Amniotic epithelial cell (primary cell): ENCODE data around the gene GRPEL1.

Experiments
- DNase-seq: peaks from one replicate; pipeline ENCODE4 v3.0.0-alpha.2; 2010; ENCODE audit warnings: low read depth

Gene GRPEL1

DNA sequence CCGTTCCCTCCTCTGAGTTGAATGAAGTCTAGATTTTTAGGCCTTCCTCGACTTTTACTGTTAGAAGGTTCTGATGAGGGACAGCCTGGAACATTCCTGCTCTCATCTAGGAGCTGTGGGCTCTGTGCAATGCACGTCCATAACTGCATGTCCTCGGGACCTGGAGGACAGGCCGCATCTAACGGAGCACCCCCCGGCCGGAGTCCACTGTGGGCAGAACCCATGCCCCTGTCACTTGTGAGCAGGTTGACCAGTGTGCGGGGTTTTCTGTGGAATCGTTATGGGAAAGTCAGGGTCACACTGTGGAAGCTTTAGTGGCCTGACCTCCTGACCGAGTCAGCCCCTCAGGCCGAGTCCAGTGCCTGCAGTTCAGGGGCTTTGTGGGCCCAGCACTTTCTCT lies 44.0 kb downstream of the GRPEL1 start:
- no peak for DNase-seq

DNA sequence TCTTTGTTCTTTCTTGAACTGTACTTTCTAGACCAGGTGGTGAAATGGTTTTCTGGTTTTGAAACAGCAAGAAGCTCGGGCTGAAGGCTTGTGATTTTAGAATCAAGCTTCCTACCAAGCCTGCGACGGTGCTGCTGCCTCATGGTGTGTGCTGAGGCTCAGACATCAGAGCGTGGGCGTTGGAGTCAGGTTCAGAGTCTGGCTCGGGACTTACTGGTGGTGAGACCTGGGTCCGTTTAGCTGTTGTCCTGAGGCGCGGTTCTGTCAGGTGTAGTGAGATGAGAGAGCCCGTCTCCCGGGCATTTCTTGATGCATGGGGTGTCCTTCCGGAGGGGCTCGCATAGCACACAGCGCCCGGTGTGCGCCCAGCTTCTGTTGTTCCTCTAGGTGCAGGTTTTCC lies 44.4 kb downstream of the GRPEL1 start:
- DNase-seq, result no peak

DNA sequence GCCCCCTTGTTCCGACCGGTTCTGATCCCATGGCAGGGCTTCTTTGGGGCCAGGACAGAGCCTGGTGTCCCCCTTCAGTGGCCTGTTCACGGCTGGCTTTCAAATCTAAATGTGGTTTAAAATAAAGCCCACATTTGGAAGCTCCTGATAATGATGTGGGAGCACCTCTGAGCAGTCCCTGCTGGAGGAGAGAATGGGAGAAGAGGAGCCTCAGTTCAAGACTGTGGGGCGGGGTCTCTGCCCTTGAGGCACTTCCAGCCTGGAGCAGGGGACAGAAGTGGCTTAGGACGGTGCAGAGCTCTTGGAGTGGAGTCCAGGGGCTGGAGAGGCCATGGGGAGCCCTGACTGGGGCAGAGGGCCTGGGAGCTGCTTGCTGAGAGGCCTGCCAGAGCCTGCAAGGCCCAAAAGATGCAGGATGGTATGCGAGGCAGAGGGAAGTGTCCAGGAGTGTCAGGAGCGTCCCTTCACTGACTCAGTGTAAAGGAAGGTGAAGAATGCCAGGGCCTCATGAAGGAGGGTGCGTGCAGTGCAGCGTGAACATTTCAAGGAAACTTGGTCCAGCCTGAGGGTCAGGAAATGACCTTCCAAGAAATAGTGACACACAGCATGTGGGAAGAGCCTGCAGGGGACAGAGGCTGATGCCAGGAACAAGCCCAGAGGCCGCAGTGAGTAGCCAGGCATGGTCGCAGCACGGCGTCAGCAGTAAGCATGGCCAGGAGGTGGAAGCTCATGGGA lies 45.8 kb downstream of the GRPEL1 start:
- DNase-seq, result peak; percentile 63

GRCh38 chr4:7021355-7021754 lies 46.5 kb downstream of the GRPEL1 start:
- DNase-seq, result no peak

DNA sequence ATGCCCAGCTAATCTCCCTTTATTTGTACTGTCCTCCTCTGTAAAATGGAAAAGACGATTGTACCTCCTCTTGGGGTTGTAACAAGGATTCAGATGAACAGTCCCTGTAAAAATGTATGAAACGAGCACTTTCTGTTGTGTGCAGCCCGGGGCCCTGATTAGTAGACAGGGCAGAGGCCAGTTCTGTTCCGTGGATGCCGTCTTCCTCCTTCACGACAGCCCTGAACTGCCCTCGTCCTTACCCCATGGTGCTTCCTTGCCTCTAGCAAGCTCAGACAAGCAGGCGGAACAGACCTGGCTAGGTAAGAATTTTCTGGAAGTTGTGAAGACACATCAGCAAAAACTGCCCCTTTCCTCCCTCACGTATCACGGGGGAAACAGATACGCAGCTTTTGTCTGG lies 47.0 kb downstream of the GRPEL1 start:
- no peak for DNase-seq

DNA sequence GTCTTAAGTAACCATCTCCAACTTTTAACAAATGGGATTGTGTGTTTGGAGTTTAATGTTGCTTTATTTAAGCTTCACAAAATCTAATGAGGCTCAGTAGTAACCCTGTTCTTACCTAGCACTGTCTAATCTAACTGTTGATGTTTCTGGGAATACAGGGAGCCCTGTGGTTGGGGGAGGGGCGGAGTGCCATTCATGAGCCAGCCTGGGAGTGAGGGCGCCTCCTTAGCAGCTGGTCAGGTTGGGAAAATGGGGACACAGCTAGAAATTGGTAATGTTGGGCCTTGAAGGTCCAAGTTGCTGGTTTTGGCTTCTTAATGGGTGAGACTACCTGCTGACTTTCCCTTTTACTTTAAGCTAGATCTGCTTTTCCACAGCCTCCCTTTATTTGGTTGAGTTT lies 47.6 kb downstream of the GRPEL1 start:
- no peak for DNase-seq

- no peak for DNase-seq
Measured at GRCh38 chr4:7019367-7019766, 48.5 kb downstream of the GRPEL1 start.

DNA sequence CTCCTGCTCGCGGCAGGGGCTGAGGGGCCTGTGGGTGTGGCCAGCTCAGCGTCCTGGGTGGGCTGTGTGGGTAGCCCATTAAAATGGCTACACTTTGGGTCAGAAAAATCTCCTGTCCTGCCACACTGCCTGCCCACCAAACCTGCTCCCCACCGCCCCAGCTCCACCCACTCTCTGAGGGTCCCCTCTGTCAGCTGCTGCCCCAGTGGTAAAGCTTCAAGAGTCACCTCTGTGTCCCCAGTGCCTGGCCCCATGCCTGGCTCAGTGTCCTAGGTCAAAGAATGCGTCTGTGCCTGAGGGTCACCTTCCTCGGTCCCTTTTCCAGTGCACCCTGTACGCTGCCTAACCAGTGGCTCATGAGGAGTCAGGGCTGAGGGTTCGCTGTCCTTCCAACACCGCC lies 49.6 kb downstream of the GRPEL1 start:
- DNase-seq, result no peak

DNA sequence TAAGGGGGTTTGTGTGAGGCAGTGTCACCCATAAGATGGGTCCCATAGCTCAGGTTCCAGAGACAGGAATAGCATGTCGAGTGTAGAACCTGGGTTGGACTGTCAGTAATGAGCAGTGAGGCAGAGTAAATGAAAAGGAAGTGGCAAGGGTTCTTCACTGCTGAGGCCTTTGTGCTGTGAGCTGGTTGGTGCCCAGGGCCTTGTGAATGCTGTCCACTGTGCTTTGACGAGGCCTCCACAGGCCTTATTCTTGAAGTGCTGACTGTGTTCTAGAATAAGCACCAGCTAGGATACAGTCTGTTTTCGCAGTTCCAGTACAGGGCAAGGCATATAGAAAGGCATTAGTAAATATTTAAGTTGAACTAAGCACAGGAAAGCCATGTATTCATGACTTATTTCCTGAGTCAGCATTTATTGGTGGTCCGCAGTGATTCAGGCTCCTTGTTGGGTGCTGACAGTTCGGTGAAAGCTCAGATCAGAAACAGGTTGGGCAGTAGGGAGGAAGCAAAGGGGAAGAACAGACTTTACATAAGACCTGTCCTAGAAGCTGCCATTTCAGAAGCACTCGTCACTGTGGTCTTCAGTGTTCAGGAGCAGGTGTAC lies 50.3 kb downstream of the GRPEL1 start:
- no peak for DNase-seq

- DNase-seq, result no peak
Measured at GRCh38 chr4:7016512-7016911, 51.4 kb downstream of the GRPEL1 start.

DNA sequence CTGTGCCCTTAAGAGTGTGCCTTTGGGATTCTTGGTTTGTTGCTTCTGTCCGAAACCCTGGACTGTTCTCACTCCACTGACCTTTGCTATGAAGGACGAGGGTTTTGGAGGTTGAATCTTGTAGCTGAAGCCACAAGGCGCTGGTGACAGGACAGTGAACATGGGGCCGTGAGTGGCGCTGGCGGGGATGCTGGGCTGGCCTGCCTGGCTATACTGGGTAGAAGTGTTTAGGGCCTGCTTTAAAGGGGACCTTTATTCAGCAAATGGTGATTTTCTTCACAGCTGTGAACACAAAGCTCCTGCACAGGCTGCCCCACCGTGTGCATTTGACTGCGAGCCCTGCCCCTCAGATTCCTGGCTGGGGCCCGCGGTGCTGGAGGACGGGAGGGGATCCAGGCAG lies 51.8 kb downstream of the GRPEL1 start:
- no peak for DNase-seq

DNA sequence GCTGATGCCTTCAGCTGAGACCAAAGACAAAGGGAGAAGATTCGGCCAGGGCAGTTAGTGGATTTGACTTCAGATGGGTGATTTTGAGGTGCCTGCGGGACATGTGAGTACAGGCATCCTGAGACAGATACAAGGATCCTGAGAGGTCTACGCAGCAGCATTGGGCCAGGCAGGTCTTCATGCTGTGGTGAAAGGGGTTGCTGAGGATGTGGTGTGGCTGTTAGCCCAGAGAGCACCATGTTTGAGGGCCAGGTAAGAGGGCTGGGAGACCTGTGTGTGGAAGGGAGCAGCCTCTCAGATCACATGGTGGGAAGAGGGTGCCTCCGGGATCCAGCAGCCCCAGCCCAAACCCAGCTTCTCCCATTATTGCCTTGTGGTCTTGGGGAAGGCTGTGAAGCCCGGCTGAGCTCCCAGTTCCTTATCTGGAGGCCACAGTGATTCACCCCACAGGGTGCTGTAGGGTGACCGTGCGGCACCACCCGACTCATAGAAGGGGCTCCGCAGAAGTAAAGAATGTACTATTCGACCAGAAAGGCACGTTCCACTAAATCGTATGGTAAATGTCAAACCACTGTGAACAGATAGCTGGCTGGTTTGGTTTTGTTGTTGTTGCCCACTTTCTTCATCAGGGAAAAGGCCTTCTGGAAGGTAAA lies 52.4 kb downstream of the GRPEL1 start:
- DNase-seq, result peak; percentile 75

DNA sequence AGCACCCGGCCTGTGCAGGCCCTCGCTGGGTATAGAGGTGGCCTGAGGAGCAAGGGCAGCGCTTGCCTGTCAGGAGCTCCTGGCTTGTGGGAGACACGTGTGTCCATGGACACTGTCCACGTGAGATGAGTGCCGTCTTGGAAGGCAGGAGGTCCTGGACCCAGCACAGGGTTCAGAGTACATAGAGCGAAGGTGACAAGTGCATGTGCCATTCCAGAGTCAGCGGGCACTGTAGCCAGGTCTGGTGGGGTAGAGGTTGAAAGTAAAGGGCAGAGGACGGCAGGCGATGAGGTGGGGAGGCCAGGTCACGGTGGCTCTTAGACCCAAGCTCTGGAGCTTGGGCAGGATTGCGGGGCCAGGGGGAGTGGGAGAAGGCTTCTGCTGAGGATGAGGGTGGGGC lies 53.0 kb downstream of the GRPEL1 start:
- DNase-seq, result no peak

- no peak for DNase-seq
Measured at GRCh38 chr4:7013175-7013574, 54.7 kb downstream of the GRPEL1 start.

DNA sequence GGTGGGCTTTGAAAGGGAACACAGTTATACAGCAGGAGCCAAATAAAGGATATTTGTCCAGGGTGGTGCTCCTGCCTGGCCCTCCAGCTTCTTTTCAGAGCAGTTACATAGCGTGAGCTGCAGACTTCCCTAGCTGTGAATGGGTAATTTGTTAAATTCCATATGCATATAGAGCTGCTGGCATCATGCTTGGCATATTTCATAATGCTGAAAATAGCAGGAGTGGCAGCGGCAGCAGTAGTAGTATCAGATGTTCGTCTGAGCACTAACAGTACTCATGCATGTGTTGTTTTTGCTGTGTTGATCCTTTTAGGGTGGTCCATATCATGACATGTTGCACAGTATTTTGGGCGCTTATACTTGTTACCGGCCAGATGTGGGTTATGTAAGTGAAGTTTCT lies 58.3 kb downstream of the GRPEL1 start:
- no peak for DNase-seq
